GM12801 (cell line): ENCODE data around the gene RCN2.

Experiments used
- CTCF ChIP-seq: IDR thresholded peaks from one replicate; pipeline ENCODE4 v1.5.1; 2011; ENCODE audit warnings: control low read depth; ENCODE audit not compliant: insufficient read length; ENCODE audit errors: extremely low read depth

Gene RCN2

GRCh38 chr15:76994971-76995945 lies 63.7 kb downstream of the RCN2 start, which contains the start of gene PSTPIP1:
Gene PSTPIP1 (plus strand): TSS chr15:76995126. CDS start chr15:76995574, 448 bp downstream.
- no peak for TF ChIP-seq CTCF

- no peak for TF ChIP-seq CTCF
Observed at GRCh38 chr15:76996076-76996525, 64.6 kb downstream of the RCN2 start.

GRCh38 chr15:76996526-76997401 lies 65.2 kb downstream of the RCN2 start:
- TF ChIP-seq CTCF = no peak

GRCh38 chr15:76998663-76999285 lies 67.2 kb downstream of the RCN2 start:
- no peak for TF ChIP-seq CTCF

- TF ChIP-seq CTCF = no peak
Observed at GRCh38 chr15:76999996-77000395, 68.4 kb downstream of the RCN2 start.

GRCh38 chr15:77001351-77001750 lies 69.8 kb downstream of the RCN2 start:
- TF ChIP-seq CTCF = no peak
